HG02870 (cell line): Measurements from ENCODE around the gene TGFA.

Experiments used
- ATAC-seq: cut with Tn5 transposase; IDR thresholded peaks from one replicate; pipeline ENCODE4 v1.9.1; 2021; ENCODE audit warnings: mild to moderate bottlenecking, moderate library complexity; ENCODE audit not compliant: unreplicated experiment

The TGFA gene

DNA sequence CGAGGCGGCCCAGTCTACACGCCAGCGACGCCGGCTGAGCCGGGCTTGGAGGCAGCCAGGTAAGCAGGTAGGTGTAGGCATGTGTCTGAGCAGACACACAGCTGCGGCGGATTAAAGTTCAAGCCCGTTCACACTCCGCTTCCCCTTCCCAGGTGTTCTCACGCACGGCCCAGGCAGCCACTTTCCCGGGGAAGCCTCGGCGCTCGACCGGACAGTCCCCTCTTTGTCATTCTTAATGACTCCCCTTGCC lies 367 bp downstream of the TGFA start:
- ATAC-seq, result no peak

DNA sequence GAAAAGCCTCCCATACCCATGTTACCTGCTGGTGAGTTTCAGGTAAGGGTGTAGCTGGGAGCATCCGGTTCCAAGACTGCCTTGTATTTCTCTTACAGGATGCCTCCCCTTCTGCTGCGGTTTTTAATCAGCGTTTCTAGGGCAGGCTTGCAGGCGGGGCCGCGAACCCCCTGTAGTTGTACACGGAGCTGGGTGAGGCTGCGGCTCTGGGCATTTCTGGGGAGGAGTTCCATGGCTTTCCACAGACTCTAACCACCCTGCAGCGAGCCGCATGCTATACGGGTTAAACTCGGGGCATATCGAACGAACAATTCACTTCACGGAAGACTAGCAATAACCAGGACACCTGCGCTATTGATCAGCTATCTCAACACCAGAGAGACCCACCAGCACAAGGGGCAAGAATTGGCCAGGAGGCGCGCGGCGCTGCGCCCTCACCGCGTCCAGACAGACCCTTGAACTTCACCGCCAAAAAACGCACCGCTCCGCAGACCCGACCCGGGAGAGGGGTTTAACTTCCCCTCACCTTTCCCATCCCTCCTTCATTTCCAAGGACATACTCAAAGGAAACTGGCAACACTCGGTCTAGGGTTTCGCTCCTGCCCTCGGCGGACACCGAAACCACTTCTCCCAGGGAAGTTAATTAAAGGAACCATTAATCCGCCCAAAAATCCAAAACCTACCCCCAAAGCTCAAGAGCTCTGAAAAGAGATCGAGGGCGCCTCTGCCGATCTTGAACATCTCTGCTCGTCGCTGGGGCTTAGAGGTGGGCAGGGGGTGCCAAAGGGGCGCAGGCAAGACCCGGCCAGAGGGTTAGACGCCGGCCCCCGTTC lies 909 bp downstream of the TGFA start:
- no peak for ATAC-seq

DNA sequence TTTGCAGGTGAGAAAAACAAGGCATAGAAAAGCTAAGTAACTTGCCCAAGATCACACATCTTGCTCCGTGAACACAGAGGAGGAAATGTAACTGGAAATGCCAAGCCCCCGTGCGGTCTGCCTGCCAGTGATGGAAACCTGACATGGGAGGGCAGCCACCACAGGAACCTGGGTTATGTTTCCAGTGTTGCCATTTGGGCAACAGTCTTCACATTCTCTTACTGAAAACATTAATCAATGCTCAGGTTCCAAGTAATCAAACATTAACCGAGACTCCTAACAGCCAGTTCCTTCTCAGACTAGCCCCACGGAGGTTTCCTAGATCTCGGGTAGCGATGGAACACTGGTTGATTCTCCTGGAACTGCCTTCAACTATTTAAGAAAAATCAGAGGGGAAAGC lies 2.5 kb downstream of the TGFA start:
- no peak for ATAC-seq

DNA sequence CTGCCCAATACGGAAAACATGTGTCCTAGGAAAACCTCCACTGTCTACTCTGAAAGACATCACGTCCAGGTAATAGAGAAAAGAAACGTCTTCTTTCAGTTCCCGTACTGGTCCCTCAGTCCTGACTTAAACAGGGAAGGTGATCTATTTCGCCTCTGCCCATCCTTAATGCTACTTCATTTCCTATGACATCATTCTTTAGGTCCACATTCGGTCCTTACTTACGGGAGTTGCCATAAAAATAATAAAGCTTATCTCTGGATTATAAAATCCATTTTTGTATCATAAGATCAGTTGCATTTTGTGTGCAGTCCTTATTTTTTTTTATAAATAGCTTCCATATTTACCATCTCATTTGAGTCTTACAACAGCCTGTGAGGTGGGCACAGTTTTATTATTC lies 3.7 kb downstream of the TGFA start:
- no peak for ATAC-seq

DNA sequence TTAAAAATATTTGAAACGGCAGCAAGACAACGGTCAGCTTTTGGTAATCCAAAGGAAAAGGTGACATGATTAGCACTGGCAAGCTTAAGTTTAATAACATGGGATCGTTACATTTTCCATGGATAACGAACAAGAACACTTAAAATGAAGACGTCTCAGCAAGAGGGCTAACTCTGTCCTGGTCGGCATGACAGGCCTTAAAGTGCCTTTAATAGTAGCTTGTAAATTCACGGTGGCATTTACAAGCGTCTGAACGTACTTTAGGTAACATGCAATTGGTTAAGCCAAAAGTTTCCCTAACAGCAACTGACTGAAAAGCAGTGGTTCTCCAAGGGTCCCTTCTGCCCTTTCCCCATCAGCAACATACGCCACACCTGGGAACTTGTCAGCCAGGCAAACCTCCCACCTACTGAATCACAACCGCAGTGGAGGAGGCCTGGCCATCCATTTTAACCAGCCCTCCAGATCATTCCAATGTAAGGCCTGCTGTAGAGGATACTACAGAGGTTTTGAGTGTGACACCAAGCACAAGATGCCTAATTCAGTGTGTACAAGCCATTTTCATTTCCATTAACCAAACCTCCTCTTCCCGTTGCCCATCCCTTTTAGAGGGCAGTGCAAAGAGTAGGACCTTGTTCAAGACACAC lies 4.4 kb downstream of the TGFA start:
- ATAC-seq, result no peak

DNA sequence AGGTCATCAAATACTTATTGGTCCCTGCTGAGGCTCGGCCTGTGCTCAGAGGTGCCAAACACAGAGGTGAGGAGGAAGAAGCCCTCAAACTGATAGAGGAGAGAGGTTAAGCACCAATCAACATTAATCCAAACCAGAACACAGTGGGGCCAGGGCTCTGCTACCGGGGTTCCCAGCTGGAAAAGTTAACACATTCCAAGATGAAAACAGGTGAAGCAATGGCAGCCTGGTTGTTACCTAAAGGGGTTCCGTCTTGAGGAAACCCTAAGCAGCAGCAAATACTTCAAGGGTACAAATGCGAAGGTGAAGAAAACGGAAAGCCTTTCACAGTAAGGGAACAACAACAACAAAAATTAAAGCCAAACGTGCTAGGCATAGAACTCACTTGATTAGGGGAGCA lies 5.4 kb downstream of the TGFA start:
- ATAC-seq, result no peak

DNA sequence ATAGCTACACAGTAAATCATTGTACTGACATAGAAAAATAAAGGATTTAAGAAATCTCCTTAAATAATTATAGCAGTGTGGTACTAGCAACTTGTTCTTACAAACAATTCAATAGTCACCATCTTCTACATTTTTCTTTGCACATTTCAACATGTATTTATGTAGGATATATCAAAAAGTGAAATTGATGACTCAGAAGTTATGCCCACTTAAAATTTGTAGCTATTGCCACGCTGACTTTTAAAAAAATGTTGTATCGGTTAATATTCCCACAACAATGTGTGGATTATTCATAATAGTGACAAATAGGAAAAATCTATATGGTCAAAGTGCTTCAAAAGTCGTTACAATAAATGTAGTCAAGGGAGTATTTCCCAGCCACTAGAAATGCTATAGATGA lies 6.7 kb downstream of the TGFA start:
- no peak for ATAC-seq

DNA sequence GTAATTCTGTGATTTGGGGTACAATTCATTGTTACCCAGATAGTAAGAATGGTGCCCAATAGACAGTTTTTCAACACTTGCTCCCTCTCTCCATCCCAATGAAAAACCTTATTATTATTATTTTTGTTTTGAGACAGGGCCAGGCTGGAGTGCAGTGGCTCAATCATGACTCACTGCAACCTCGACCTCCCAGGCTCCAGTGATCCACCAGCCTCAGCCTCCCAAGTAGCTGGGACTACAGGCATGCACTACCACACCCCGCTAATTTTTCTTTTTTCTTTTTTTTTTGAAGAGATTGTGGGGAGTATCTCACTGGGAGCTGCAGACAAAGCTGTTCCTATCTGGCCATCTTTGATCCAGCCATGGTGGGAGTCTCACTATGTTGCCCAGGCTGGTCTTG lies 7.2 kb downstream of the TGFA start:
- ATAC-seq, result no peak

DNA sequence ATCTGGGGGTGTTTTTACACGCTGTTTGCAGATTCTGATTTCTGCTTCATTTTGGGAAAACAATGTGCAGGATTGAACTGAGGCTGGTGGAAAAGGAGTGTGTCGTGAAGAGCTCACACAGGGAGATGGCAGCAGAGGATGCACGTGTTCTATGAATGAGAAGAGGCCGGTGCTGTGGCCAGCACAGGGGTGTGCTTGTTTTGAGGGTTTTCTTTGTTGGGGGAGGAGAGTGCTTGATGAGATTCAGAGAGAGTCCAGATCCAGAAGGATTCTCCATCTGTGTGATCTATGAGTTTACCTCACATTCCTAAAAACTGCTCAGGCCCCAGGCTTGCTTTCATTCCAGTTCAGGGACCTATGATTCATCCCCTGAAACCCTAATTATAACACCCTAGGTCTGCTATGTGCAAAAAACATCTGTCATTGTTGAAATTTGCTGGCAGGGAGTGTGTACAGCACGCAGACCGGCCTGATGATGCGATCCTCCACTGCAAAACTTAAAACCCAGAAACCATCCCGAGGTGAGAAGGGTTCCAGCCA lies 12.1 kb downstream of the TGFA start:
- no peak for ATAC-seq

DNA sequence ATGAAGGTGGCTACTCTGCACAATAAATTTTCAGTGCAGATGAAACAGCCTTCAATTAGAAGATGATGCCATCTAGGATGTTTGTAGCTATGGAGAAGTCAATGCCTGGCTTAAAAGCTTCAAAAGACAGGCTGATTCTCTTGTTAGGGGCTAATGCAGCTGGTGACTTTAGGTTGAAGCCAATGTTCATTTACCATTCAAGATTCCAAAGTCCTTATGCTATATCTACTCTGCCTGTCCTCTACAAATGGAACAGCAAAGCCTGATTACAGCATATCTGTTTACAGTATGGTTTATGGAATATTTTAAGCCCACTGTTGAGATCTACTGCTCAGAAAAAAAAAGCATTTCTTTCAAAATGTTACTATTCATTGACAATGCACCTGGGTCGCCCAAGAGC lies 15.8 kb downstream of the TGFA start:
- no peak for ATAC-seq

DNA sequence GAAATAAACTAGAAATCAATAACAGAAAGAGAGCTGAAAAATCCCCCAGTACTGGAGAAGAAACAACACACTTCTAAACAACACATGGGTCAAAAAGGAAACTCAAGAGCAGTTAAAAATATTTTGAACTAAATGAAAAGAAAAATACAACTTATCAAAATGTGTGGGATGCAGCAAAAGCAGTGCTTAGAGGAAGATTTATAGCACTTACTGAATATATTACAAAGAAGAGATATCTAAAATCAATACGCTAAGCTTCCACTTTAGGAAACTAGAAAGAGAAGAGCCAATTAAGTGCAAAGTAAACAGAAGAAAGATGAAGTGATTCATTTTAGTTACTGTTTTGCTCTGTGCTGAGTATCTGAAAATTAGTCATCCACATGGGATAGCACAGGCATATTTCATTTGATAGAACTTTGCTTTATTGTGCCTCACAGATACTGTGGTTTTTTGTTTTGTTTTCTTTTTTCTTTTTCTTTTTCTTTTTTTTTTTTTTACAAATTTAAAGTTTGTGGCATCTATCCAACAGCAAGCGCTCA lies 17.0 kb downstream of the TGFA start:
- no peak for ATAC-seq

DNA sequence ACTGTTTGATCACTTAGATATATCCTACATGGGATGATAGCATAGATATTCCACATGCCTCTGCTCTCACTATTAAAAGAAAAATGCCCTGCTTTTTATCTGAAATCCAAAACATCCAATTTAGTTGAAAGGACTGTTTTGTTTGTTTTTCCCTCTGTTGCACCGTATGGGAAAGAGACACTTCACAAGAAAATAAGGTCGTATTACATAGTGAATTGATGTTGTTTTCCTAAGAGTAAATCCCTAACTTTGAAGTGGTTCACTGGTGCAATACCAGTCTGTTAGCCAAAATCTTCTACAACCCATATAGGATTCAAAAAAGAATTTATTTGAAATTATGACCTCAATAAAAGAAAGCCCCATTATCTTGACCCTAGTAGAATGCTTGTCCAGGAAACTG lies 18.1 kb downstream of the TGFA start:
- ATAC-seq, result no peak

DNA sequence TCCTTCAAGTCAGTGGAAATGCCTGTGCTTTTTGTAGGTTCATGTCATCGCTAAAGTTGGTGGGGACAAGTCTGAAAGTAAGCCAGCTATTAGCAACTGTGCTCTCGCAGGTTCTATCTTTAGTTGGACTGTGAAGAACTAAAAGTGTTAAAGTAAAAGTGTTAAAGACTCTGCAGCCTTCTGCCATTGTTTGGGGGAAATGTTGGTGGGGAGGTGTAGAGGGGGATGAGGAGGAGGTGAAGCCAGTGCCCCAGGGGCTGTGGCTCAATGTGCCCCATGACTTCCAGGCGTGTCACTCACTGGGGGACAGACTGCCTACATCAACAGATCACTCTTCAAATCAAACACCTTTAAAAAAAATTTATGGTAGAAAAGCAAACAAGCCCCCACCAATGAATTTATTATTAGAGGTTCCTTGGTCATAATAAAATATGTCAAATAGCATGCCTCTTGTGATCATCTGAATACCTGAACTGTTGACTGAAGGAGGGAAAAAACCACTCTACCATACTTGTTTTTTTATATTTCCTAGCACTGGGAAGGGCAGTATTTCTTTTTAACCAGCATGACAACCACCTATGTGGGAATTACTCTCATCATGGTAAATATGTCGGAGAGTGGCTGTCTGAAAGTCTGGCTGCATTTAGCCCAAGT lies 19.3 kb downstream of the TGFA start:
- no peak for ATAC-seq

DNA sequence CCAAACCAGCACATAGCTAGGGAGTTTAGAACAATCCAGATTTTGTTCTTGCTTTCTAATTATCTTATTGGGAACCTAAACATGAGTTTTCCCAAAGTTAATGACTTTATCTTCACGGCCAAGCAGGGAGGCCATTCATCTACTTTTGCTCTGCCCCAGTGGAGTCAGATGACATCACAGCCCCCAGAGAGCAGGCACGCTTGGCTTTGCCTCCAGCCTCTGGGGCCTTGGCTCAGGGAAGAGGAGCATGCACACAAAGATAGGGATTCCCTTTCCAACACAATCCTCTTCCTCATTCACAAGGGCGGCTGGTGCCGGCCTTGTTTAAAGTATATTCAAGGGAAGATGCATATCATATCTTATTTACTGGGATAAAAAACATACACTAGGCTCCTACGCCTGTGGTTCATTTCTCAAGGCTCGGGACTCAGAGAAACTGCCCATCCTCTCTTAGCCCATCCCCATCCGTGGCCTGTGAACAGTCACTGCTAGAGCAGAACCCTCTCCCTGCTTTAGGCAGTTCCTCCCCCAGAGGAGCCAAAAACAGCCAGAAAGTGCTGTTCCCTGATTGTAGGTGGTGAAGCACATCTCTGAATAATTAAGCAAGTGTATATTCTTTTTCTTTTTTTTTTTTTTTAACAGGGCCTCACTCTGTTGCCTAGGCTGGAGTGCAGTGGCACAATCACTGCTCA lies 21.2 kb downstream of the TGFA start:
- no peak for ATAC-seq

DNA sequence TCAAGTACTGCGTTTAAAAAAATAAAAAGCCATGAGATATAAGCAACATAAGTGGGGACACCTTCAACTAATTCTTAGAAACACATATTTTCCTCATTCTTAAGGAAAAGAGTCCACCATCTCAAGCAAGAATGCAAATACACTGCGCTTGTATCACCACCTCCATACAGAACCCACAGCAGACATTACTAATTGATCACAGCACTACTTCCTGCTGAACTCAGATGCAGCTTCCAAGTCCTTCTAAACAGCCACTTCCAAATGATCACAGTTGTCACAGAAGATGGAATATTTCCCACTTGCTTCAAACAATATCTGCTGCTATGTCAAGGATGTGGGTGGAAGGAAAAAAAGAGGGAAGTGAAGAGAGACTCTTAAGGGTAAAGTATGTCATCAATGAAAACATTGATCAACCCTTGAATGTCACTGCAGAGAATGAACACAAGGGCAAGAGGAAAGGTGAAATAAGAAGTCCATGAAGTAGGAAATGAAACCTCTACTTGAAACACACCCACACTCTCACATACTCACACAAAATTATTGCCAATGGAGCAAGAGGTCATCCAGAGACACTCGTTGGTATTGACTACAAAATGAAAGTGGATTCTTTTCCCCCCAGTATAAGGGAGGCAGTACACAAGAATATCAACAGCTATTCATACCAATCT lies 22.1 kb downstream of the TGFA start:
- no peak for ATAC-seq

DNA sequence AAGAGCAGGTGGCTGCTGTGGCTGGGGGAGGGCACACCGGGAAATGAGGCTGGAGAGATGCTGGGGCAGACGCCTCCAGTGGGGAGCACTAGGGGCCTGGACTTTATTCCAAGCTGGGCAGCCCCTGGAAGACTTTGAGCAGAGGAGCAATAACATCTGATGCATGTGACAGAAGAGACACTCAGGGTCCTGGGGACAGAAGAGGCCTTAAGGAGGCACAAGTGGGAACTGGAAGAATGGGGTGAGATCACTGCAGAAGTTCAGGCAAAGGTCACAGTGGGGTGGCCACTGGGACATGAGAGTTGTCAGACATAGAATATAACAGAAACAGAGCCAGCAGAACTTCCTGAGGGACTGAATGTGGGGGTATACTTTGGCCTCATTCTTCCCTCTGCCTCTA lies 24.0 kb downstream of the TGFA start:
- no peak for ATAC-seq

DNA sequence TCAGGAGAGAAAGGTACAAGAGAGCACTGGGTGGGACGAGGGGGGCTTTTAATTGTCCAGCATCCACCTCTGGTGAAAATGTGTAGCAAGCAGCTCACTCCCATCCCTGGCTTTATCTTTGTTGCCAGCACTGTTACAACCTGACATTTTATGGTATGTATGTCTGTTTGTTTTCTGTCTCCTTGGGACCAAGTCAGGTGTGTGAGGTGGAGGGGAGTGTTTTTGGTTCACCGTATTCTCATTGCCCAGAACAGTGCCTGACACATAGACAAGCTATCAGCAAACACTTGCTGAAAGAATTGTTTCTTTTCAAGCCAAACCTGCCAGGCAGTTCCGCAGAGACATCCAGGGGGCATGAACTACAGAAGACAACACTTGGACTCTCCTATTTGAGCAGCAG lies 24.7 kb downstream of the TGFA start:
- ATAC-seq, result no peak

DNA sequence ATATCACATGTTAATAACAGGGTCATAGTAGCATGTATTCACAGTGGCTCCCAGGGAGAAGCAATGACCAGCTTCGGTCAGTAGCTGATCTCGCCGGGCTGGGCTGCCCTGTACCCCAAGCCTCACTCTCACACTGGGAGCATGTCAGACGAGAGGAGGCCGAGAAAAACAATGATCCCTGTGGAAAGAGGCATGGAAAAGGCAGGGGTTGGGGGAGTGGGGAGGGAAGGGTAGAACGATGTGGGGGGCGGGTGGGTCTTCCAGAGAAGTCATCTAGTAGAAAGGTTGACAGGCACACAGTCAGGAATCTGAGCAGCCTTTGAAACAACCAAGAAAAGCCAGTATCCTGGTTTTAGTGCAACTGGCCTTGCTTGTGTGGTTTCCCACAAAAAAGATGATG lies 25.4 kb downstream of the TGFA start:
- no peak for ATAC-seq

DNA sequence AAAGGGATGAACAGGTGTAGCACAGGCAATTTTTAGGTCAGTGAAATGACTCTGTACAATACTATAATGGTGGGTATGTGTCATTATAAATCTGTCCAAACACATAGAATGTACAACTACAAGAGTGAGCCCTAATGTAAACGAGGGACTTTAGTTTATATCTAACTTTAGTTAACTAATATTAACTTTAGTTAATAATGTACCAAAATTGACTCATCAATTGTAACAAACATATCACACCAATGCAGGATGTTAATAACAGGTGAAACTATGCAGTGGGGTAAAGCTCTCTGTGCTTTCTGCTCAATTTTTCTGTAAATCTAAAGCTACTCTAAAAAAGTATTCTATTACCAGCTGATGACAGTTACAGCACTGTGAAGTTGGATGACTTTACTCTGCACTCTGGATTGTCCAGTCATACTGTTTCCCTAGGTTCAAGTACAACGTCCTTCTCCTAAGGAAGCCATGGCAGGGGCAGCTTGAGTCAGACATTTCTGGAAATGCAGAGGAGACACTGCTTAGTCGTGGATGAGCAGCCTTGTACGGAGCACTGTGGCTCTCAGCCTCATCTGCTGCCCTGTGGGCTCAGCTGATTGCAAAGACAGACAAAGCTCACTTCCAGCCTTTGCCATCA lies 26.1 kb downstream of the TGFA start:
- ATAC-seq, result no peak

DNA sequence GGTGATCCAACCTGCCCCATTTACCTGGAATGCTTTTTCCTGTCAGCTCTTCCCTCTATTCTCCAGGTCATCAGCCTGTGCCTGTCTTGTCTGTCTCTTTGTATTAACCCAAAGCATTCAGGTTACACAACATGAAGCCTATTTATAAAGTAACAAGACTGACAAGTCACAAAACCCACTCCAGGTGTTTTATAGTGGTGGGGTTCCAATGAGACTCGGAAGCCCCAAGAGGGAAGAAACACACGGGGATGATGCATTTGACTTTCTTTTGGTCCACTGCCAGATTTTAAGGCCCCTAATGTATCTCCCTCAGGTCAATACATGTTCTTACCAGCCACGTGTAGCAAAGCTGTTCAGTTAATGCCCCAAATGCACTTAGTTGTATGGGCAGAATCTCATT lies 27.5 kb downstream of the TGFA start:
- no peak for ATAC-seq
